GM19351 (cell line): ENCODE measurements around the gene PIK3C2A.

Experiments used
- ATAC-seq: cut with Tn5 transposase; IDR thresholded peaks from one replicate; pipeline ENCODE4 v1.9.1; 2021; ENCODE audit warnings: mild to moderate bottlenecking, moderate library complexity; ENCODE audit not compliant: unreplicated experiment

The PIK3C2A gene

GRCh38 chr11:17163736-17164135, 44.0 kb downstream of the PIK3C2A start:
- ATAC-seq, result no peak

- ATAC-seq, result no peak
Observed at GRCh38 chr11:17163291-17163690, 44.5 kb downstream of the PIK3C2A start.

- ATAC-seq, result no peak
Observed at GRCh38 chr11:17162376-17162775, 45.4 kb downstream of the PIK3C2A start.

GRCh38 chr11:17161515-17161914, 46.3 kb downstream of the PIK3C2A start:
- ATAC-seq, result no peak

- ATAC-seq, result no peak
Observed at GRCh38 chr11:17159441-17159840, 48.3 kb downstream of the PIK3C2A start.
